Left renal pelvis (tissue), 4 donors: ENCODE data around the gene PRELID3B. TPM values are rescaled to one million over a fixed set of nuclear protein-coding genes. Genes with fewer than 3 reads are reported as not detected.
"Not testable (repeated sequence)": the region's sequence is repeated elsewhere in the genome, so short reads cannot be mapped to it uniquely, and the experiment has no call there.

Experiments used
- DNase-seq, 4 donors: peaks; one replicate each; pipeline ENCODE4 v3.0.0-alpha.2; 2013; ENCODE audit warnings: low read depth in 4 of 4, low spot score in 3 of 4
- polyA plus RNA-seq, 4 donors: library from polyadenylated mRNA; unstranded; fragments of 120-200 nt; gene quantifications; one replicate each; pipeline ENCODE4 v1.2.1, GENCODE V29; 2013; ENCODE audit not compliant: insufficient read length in 4 of 4

PRELID3B gene
- polyA plus RNA-seq, 4 donors: 43.3 to 90.2 (median 72.9) TPM

DNA sequence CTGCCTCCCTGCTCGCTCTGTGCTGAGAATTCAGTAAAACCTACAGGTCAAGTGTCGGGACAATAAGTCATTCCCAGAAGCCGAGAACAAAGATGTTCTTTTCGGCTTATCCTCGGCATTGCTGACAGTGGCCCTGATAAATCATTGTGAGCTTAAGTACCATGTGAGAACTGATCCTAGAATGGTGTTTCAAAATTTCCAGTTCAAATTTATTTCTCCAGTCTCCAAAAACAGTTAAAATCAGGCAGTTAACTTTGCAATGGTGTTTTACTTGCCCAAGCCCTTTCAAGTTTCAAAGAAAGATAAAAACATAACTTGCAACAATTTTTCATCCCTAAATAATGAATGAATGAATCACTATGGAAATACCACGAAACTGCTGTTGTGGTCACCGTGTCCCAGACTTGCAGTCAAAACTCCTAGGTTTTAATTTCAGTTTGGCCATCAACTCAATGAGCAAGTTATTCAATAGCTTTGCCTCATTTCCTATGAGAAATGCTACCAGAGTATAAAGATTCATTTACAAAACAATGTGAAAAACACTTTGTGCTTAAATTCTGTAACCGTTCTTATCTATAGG lies 14.8 kb downstream of the PRELID3B start:
- DNase-seq: no peak

DNA sequence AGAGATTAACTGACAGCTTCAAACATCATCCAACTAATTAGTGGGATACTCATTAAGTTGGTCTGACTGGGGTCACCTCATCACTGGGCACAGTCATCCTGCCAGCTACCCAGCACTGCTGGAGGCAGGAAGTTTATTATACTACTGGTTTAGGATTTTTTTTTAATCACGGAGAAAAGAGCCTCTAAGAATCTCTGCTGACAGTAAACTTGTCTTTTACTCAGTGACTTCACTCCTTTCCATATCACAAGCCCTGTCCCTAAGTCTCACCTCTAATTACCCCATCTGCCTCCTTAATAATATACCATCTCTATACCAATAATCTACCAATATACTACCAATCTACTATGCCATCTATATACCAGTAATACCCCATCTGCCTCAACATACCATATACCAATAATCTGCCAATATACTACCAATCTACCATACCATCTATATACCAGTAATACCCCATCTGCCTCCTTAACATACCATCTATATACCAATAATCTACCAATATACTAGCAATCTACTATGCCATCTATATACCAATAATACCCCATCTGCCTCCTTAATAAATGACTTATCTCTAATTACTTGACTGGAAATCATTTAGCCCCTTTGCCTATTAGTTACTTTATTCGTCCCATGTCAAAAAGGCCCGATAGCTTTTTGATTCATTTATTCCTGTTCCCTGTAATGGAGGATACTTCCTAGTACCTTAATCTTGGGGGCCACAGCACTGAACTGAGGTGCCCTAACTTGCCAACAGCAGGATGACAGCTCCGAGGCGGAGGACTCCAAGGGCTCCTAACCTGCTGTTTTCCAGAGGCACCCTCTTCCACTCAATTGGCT lies 15.5 kb downstream of the PRELID3B start:
- DNase-seq: no peak

DNA sequence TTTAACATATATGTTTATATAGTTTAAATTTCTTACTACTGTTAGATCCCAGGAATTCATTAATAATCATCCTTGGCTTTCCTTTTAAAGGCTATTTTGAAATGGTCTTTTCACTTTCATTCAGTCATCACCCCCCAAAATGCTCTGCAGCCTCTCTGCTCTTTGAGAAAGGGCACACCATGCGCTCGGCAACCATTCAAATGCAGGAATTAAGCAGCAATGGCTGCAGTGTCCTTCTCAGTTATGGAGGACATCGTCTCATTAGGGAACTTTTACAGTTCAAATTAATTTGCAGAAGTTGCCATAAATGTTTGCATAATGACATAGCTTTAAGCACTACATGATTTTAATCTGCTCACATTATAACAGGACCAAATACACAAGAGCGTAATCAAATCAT lies 17.1 kb downstream of the PRELID3B start:
- DNase-seq: no peak

DNA sequence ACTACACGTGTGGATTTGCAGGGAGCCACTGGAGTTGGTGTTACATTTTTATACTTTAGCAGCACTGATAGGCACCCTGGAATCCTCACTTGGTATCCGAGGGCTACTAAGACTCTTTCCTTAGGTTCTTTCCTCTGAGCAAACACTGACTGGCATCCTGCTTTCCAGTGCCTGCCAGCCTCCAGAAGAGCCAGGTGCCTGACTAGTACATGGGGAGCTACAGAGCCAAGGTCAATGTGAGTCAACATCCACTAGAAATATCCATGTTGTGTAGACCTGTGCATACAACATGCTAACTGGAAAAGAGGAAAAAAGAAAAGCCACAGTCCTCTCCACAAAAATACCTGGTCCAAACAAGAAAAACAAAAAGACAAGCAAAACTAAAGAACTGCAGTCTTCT lies 17.5 kb downstream of the PRELID3B start:
- no peak for DNase-seq

DNA sequence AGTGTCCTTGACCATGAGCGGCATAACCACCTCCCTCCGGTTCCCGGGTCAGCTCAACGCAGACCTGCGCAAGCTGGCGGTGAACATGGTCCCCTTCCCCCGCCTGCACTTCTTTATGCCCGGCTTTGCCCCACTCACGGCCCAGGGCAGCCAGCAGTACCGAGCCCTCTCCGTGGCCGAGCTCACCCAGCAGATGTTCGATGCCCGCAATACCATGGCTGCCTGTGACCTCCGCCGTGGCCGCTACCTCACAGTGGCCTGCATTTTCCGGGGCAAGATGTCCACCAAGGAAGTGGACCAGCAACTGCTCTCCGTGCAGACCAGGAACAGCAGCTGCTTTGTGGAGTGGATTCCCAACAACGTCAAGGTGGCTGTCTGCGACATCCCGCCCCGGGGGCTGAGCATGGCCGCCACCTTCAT lies 18.5 kb downstream of the PRELID3B start:
- no peak for DNase-seq

DNA sequence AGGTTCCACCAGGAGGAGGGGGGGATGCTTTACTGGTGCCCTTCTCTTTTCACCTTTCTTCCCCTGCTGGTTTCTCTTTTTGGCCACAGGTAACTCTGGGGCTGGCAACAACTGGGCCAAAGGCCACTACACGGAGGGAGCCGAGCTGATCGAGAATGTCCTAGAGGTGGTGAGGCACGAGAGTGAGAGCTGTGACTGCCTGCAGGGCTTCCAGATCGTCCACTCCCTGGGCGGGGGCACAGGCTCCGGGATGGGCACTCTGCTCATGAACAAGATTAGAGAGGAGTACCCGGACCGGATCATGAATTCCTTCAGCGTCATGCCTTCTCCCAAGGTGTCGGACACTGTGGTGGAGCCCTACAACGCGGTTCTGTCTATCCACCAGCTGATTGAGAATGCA lies 19.0 kb downstream of the PRELID3B start:
- DNase-seq: no peak

DNA sequence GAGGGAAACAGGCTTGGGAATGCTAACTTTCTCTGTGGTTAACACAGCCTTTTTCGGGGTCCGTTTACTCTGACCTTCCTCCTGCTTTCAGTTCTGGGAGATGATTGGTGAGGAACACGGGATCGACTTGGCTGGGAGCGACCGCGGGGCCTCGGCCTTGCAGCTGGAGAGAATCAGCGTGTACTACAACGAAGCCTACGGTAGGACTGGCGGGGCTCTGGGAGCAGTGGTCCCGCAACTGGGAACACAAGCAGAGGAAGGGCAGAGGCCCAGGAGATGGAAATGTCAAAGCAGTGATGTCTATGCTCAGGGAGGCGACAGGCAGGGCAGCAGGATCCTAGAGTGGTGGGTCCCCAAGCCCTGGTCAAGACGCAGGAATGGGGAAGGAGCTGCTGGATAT lies 19.8 kb downstream of the PRELID3B start:
- no peak for DNase-seq

DNA sequence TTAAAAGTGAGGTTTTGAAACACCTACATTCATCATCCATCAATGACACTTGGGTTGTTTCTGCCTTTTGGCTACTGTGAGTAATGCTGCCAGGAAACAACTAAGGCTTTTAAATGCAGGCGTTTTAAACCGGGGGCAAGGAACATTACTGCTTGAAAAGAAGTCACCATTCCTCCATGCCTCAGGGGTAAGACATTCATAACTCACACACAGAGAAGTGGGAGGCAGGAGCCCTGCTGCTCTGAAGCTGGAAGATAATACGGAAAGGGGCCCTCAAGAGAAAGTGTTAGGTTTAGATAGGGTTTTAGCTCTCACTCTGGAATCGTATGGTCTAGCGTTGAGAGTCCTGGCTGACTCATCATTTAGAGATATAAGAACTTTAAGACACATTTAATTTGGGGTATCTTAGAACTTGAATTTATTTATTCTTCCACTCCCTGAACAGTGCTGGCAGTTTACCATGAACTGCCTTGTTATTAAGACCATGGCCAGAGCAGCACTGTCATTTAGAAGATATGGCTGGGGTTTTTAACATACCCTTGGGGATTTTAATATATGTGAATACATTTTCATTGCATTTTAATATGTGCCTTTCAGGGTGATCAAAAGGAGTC lies 21.5 kb downstream of the PRELID3B start:
- DNase-seq: no peak

DNA sequence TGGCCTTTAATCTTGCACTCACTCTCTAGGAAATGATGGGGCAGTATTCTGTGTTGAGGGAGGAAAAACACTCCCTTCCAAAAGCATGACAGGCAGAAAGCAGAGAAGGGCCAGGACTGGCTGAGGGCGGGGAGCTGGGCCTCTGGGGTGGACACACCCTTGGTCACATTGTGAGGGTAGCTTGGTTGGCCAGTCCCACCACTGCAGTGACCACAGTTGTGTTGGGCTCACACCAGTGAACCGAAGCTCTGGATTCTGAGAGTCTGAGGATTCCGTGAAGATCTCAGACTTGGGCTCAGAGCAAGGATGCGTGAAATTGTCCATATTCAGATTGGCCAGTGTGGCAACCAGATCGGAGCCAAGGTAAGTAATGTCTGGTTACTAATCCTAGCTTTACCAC lies 23.4 kb downstream of the PRELID3B start, which contains the start of gene TUBB1:
Gene TUBB1, plus strand, starts transcription at position 213 of the 400 bp plus-strand sequence. Its CDS starts 94 bp downstream, at position 307.
- no peak for DNase-seq

DNA sequence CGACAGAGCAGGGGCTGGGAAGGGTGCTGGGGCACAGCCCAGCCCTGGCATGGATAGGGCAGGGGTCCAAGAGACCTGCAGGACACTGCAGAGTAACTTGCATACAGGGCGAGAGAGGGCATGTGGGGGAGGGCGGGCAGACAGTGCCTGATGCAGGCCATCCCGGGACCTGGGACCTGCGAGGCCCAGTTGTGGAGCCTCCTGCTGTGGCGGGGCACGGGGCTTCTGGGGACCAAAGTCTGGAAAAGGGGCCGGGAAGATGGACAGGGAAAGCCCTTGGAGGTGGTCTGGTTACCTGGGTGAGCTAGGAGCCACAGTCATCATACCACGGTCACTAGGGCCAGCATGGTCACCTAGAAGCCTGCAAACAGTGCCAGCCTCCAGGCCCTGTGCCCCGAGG lies 23.8 kb downstream of the PRELID3B start:
- no peak for DNase-seq

DNA sequence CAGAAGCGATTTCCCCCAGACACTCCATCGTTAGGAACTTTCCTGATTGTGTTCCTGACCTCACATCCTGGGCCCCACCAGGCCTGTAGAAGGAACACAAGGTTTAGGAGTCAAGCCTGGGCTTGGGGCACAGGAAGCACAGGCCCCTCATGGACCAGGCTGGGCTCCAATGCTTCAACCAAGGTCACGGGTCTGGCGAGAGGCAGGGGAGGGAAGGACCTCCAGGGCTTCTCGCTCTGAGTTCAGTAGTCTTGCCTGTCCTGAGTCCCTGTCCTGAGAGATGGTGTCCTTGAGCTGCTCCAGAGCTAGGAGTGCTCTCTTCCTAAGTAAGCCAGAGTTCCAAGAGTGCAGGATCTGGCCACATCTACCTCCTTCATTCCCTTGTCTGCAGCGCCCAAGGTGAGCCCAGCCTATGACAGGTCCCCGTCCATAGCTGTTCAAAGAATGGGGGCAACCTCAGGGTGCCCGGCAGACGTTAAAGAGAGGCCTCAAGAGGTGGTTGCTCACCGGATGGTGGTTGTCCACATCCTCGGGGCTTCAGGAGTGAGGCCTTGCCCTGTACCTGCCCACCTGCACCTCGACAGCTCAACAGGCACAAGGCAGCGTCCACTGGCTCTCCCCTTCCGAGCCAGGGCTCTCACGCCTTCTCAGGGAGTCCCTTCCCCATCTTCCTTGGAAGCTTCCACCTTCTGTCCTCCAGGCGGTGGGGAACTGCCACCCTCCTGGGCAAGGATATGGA lies 24.9 kb downstream of the PRELID3B start:
- DNase-seq: no peak

DNA sequence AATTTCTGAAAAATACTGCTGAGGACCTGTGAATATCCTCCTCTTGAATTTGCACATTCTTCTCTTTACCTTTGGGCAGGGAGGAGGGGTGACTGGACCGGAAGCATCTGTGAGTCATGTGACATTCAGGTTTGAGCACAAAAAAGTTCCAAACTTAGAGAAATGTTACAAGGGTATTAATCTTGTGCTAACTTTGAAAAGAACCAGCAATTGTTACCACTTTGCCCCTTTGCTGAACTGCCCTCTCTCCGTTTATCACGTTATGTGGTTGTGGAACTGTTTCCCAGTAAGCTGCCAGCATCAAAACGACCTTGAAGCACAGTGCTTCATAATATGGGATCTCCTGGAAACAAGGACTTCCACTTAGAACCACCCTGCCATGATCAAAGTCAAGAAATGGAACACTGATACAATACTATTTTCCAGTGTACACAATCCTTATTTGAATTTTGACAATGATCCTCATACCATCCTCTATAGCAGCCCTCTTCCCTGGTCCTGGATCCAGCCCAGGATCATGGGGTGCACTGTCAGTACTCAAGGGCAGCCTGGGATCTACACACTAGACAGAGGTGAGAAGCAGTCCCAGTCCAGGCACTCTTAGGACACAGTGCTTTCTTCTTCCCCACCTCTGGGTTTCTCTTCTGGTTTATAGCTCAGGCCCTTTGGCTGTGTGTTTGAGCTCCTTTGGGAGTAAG lies 25.6 kb downstream of the PRELID3B start:
- DNase-seq: no peak

DNA sequence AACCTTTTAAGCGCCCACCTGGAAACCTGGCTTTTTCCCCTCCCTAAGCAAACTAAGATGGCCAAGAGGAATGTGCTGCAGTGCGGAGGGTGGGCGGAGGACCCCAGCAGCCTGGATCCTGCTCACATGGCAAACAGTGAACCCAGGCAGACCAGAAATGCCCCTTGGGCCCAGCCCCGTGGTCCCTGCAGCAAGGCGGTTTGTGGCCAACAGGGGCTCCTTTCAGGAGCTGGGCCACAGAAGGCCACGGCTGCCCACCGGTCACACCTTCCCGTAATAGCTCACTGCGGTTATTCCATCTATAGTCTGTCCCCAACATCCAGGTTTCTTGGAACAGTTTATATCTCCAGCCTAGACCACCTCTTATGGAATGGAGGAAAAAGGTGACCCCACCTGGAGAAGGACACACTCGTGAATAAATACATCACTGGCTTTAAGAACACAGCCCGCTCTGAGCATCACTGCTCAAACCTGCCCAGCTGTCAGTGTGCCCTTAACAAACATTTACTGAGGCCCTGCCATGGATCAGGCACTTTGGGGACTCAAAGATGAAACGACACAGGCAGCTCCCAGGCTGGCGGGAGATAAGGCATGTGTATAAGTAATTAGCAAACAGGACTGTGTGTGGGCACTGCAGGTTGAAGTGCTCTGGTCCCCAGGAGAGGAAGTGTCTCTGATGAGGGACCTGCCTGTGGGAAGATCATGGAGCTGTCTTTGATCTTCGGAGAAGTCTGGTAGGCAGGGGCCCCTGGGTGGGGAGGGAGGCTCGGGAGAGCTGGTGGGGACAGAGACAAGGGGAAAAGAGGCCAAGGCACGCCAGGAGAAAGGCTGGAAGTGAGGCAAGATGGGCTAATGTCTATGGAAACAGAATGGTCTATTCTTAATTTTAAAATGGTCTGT lies 26.5 kb downstream of the PRELID3B start:
- no peak for DNase-seq

DNA sequence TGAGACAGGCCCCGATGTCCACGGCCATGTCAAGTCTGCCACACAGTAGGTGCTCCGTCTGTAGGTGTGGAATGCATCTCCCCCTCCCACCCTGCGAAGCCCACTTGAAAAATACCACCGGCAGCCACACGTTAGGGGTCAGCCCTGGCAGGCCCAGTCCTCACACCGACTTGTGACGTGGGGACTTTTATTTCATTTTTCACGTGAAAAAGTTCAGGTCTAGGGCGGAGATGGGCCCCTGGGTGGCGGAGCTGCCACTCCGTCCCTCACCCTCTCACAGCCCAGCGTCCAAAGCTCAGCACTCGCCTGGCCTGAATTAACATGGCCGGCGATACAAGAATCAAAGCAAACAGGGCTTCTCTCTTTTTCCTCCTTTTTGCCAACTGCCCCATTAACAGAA lies 27.2 kb downstream of the PRELID3B start:
- no peak for DNase-seq

DNA sequence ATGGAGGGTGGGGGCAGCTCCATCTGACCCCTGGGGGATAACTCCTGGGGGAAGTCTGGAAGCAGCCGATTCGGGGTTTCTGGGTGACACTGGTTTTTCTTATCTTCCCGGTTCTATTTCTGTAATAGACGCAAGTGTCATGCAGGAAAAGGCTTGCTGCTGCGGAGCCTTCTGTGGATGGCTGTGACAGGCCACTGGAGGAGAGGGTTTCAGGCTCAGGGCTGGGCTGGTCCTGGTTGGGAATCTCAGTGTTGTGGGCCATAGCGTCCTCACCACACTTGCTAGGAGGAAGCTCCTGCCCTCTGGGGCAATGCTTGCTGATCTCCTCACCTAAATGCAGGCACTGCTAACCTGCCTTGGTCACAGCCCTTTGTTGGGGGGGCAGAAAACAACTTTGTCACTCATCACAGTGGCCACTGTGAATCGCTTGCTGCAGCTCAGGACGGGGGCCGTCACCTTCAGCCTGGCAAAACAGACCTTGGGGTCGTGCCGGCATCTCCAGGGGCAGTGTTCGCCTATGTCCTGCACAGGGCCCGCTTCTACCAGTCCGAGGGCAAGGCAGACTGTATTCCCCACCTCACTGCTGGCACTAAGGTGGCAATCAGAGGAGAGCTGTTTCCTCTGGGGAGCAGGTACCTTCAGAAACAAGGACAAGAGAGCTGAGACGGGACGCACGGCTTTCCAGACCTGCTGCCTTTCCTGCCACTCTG lies 27.8 kb downstream of the PRELID3B start:
- DNase-seq: no peak

DNA sequence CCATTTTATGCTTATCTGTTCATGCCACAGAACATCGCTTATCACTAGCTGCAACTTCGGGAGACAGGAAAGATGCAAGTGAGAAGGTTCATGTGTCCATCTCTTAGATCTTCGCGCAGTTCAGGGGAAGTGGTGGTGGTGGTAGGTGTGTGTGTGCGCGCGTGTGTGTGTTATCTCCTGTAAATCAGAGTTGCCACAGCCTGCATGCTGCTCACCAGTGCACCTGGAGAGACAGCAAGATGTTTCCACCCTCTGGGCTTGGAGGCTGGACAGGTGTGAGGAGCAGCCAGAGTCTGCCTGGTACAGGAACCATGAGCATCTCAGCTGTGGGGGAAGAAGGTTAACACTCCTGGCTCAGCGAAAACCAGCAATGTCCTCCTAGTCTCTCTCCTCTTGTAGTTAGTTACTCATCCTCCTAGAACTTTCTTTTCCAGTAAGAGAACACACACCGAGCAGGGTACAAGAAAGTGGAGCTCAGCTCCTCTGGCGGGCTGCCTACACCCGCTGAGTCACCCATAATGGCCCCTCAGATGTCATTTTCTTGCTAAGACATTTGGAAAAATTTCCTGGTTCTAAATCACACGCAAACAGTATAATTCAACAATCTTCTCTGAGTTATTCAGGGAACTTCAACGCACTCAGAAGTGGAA lies 28.5 kb downstream of the PRELID3B start:
- DNase-seq: no peak

DNA sequence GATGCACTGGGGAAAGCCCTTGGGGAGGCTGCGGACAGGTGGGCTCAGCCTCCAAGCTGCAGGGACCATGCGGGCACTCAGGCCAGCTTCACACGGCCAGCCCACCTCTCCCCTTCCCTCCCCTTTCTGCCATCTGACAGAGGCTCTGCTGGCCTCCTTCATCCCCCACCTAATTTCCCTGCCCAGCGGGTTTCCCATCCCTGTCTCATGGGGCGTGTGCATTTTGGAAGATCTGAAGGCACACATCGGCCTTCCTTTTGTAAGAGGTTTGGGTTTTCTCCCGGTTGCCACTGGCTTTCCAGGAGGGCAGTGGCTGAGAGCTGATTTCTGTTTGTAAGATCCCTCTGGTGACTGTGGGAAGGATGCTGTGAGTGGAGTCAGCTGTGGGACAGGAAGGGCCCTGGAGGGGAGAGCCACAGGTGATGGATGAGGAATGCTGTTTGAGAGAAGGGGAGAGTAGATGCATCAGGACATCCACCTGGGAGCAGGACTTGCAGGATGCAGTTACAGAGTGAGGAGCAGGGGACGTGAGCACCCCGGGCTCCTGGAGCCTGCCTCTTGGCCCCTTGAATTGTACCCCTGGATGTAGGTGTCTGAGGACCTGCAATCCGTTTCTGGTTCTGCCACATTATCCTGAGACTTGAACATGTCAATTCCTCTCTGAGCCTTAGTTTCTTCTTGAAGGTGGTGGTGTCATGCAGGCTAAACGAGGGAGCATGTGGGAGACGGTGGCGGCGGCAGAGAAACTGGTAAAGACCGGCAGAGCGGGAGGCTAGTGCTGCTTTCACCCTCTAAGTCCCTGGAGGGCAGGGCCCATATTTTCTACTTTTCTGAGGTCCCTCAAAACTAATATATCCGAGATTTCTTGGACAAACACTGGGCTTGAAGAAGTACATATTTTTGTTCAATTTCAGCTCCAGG lies 29.3 kb downstream of the PRELID3B start:
- DNase-seq: no peak

DNA sequence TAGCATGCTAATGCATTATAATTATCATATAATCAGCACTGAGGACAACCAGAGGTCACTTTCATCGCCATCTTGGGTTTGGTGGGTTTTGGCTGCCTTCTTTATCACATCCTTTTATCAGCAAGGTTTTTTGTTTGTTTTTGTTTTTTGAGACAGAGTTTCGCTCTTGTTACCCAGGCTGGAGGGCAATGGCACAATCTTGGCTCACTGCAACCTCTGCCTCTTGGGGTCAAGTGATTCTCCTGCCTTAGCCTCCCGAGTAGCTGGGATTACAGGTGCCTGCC lies 30.8 kb downstream of the PRELID3B start:
- DNase-seq: not testable (repeated sequence)
